Fibroblast of lung (primary cell): ENCODE data around the gene ID4. TPM values are rescaled to one million over a fixed set of nuclear protein-coding genes. Genes with fewer than 3 reads are reported as not detected.

ENCODE experiments used
- DNase-seq, 2 donors: peaks; one replicate each; pipeline versions ENCODE4 v3.0.0 to v3.0.0-alpha.2; 2010; ENCODE audit warnings: low read depth in 2 of 2
- H2AFZ ChIP-seq: 2 replicates; pipeline ENCODE4 v1.5.1; 2012; ENCODE audit warnings: low read length, control low read depth, inconsistent platforms
- H3K27ac ChIP-seq: 2 replicates; pipeline ENCODE4 v1.5.1; 2011; ENCODE audit warnings: low read length, control low read depth; ENCODE audit not compliant: insufficient read depth
- H3K27me3 ChIP-seq: 2 replicates; pipeline ENCODE4 v1.5.1; 2011; ENCODE audit warnings: mild to moderate bottlenecking, low read length; ENCODE audit not compliant: control insufficient read depth, insufficient read depth
- H3K36me3 ChIP-seq: 2 replicates; pipeline ENCODE4 v1.5.1; 2011; ENCODE audit warnings: low read length; ENCODE audit not compliant: control insufficient read depth, insufficient read depth
- H3K4me1 ChIP-seq: 2 replicates; pipeline ENCODE4 v1.5.1; 2011; ENCODE audit warnings: low read length; ENCODE audit not compliant: control insufficient read depth, insufficient read depth; ENCODE audit errors: extremely low read depth
- H3K4me2 ChIP-seq: 2 replicates; pipeline ENCODE4 v1.5.1; 2011; ENCODE audit warnings: low read length, control low read depth; ENCODE audit not compliant: insufficient read depth; ENCODE audit errors: extremely low read depth
- H3K4me3 ChIP-seq, 4 experiments: fragments of 200-600 bp in 1 of 4; sonication (generic) in 1 of 4; replicated peaks in 1 of 4; 2 replicates each; pipeline ENCODE4 v1.5.1; 2011 to 2016; ENCODE audit warnings: low read length in 4 of 4, low read depth in 3 of 4, mild to moderate bottlenecking in 3 of 4, control low read depth in 2 of 4, inconsistent platforms in 1 of 4, mixed read lengths in 1 of 4; ENCODE audit not compliant: insufficient read depth in 1 of 4; ENCODE audit errors: control extremely low read depth in 1 of 4
- H3K79me2 ChIP-seq: 2 replicates; pipeline ENCODE4 v1.5.1; 2012; ENCODE audit warnings: mild to moderate bottlenecking, low read length, inconsistent platforms; ENCODE audit not compliant: control insufficient read depth, insufficient read depth
- H3K9ac ChIP-seq: 2 replicates; pipeline ENCODE4 v1.5.1; 2011; ENCODE audit warnings: mild to moderate bottlenecking, low read length, control low read depth; ENCODE audit not compliant: insufficient read depth
- H3K9me3 ChIP-seq: 2 replicates; pipeline ENCODE4 v1.5.1; 2012; ENCODE audit warnings: low read depth, low read length; ENCODE audit not compliant: control insufficient read depth, insufficient read depth
- H4K20me1 ChIP-seq: 2 replicates; pipeline ENCODE4 v1.5.1; 2011; ENCODE audit warnings: low read length; ENCODE audit not compliant: control insufficient read depth, insufficient read depth; ENCODE audit errors: extremely low read depth
- EZH2 ChIP-seq: IDR thresholded peaks from 2 replicates; pipeline ENCODE4 v1.5.1; 2012; ENCODE audit warnings: low read length, control low read depth, mild to moderate bottlenecking; ENCODE audit errors: missing control alignments
- polyA plus RNA-seq, 2 donors: library from polyadenylated mRNA; depleted of rRNA in 1 of 2; stranded (reverse) in 1 of 2; unstranded in 1 of 2; fragments of >200 nt; gene quantifications; 2 replicates each; pipeline ENCODE4 v1.2.1, GENCODE V29; 2011 to 2012; ENCODE audit warnings: missing spikeins in 1 of 2
- total RNA-seq: library from RNA; depleted of rRNA; stranded (reverse); fragments of >200 nt; gene quantifications from 2 replicates; pipeline ENCODE4 v1.2.1, GENCODE V29; 2014
- TF ChIP-seq, protein P1 (sequence below), 2 donors: IDR thresholded peaks in 1 of 2; conservative IDR thresholded peaks in 1 of 2; 1 replicate in 1 of 2; 2 replicates in 1 of 2; pipeline ENCODE4 v1.5.1; 2011 to 2012; ENCODE audit warnings: low read length in 2 of 2, control low read depth in 1 of 2, inconsistent platforms in 1 of 2, low read depth in 1 of 2, mild to moderate bottlenecking in 1 of 2

Gene ID4
- total and polyA plus RNA-seq, 2 donors (not counting 1 experiment from before 2014, with no cell fraction given), result 0.51 to 0.83 TPM

DNA sequence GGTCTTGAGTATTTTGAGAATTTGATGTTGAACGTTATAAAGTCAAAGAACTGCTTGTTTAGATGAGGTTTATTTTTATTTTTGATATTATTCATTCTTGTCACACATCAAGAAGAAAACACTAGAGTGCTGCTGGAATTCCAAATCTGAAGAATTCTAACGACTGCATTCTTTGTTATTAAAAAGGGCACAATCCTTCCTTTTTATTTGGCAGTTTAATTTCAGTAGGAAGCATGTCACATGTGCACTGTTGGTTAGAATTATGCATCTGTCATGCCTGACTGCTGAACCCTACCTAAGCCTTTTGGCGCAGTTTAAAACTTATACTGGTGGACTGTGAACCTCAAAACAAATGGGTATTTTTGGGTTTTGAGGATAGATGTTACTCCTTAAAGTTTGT is 4.0 kb downstream of the ID4 start:
- no peaks in the 10 kb centered on the region for H3K36me3 ChIP-seq
- no peak overlapping the region for H3K4me3 ChIP-seq
- no peak overlapping the region for H3K9ac ChIP-seq
- H3K9me3 ChIP-seq, result no peaks in the 10 kb centered on the region
- H3K4me2 ChIP-seq, result no peak overlapping the region
- DNase-seq, result peak in 1 of 2 donors; percentile 7
- no peak overlapping the region for H3K27ac ChIP-seq
- TF ChIP-seq EZH2, result no peak
- TF ChIP-seq, protein P1, sequence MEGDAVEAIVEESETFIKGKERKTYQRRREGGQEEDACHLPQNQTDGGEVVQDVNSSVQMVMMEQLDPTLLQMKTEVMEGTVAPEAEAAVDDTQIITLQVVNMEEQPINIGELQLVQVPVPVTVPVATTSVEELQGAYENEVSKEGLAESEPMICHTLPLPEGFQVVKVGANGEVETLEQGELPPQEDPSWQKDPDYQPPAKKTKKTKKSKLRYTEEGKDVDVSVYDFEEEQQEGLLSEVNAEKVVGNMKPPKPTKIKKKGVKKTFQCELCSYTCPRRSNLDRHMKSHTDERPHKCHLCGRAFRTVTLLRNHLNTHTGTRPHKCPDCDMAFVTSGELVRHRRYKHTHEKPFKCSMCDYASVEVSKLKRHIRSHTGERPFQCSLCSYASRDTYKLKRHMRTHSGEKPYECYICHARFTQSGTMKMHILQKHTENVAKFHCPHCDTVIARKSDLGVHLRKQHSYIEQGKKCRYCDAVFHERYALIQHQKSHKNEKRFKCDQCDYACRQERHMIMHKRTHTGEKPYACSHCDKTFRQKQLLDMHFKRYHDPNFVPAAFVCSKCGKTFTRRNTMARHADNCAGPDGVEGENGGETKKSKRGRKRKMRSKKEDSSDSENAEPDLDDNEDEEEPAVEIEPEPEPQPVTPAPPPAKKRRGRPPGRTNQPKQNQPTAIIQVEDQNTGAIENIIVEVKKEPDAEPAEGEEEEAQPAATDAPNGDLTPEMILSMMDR (conservative IDR thresholded peaks at IDR 0.05 in 1 of 2, IDR thresholded peaks at IDR 0.05 in 1 of 2; ENCODE audit: low read depth in 1 of 2, low read length in 2 of 2), result no peak
- no peaks in the 10 kb centered on the region for H3K4me1 ChIP-seq
- no peaks in the 10 kb centered on the region for H3K27me3 ChIP-seq
- no peaks in the 10 kb centered on the region for H3K79me2 ChIP-seq
- no peak overlapping the region for H2AFZ ChIP-seq
- H4K20me1 ChIP-seq, result no peaks in the 10 kb centered on the region

DNA sequence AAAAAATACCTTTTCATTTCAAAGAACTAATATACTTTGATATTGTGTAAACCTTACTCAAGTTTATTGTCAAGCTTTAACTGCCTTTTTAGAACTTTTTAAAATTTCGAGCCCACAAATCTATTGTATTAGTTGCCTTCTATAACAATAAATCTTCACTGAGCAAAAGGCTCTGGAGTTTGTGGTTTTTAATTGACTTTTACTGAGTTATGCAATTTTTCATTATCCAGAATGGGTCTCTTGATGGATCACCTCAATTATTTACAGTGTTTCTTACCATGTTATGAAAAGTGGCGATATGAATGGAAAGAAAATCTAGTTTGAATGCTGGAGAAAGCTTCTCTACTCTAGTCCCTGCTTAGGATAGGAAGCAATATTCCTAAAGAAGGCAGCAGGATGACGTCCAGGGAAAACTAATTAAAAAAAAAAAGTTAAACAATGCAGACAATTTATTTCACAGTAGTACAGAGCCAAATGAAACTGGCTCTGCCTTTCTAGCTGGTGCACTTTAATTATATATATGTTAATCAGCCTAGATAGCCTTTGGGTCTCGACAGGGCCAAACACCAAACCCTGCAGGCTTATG is 5.0 kb downstream of the ID4 start:
- Histone ChIP-seq H3K27ac (no peak overlapping the region), H3K4me2 (no peak overlapping the region), H4K20me1 (no peaks in the 10 kb centered on the region), H3K27me3 (no peaks in the 10 kb centered on the region), H3K4me3 (no peak overlapping the region), H3K9ac (no peak overlapping the region), H3K79me2 (no peaks in the 10 kb centered on the region), H3K4me1 (no peaks in the 10 kb centered on the region), H3K9me3 (no peaks in the 10 kb centered on the region), H2AFZ (no peak overlapping the region), H3K36me3 (no peaks in the 10 kb centered on the region)
- DNase-seq, result no peak
- TF ChIP-seq, protein P1 (conservative IDR thresholded peaks at IDR 0.05 in 1 of 2, IDR thresholded peaks at IDR 0.05 in 1 of 2; ENCODE audit: low read depth in 1 of 2, low read length in 2 of 2), result no peak
- no peak for TF ChIP-seq EZH2

DNA sequence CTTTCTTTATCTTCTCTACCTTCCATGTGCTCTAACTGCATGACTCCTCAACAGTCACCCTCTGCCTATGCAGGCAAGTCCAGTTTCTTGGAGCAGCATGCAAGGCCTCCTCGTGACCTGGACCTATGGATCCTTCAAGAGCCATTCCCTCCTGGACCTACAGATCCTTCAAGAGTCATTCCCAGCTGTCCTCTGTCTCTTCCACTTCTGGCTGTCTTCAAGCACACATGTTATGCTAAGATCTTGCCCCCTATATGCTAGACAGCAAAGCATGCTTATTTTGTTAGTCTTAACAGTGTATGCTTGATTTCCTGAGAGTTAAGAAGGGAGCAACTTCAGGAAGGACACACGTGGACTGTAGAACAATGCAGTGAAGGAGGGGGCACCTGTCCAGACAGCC is 7.5 kb downstream of the ID4 start:
- no peak overlapping the region for H2AFZ ChIP-seq
- no peak for DNase-seq
- H3K9ac ChIP-seq, result no peak overlapping the region
- no peaks in the 10 kb centered on the region for H3K79me2 ChIP-seq
- H3K4me2 ChIP-seq, result no peak overlapping the region
- no peaks in the 10 kb centered on the region for H3K36me3 ChIP-seq
- H4K20me1 ChIP-seq, result no peaks in the 10 kb centered on the region
- H3K27ac ChIP-seq, result no peak overlapping the region
- no peaks in the 10 kb centered on the region for H3K9me3 ChIP-seq
- H3K4me1 ChIP-seq, result no peaks in the 10 kb centered on the region
- H3K27me3 ChIP-seq, result no peaks in the 10 kb centered on the region
- TF ChIP-seq, protein P1 (conservative IDR thresholded peaks at IDR 0.05 in 1 of 2, IDR thresholded peaks at IDR 0.05 in 1 of 2; ENCODE audit: low read depth in 1 of 2, low read length in 2 of 2), result no peak
- no peak for TF ChIP-seq EZH2
- no peak overlapping the region for H3K4me3 ChIP-seq
